PC-3 (cell line): ENCODE data around the gene B4GALT5. TPM values are rescaled to one million over a fixed set of nuclear protein-coding genes. Genes with fewer than 3 reads are reported as not detected.

Experiments
- ATAC-seq: fragments of 200-7000 bp; cut with Tn5 transposase; 2 replicates; pipeline ENCODE4 v1.9.1; 2020; ENCODE audit warnings: mild to moderate bottlenecking, moderate library complexity
- BruUV-seq: library from RNA; stranded (reverse); fragments of 400-500 nt; replicated peaks from 2 replicates; lab custom pipeline; 2021; lab: Mats Ljungman, UMichigan
- CTCF ChIA-PET: fragments of 300-600 bp; sonication (Branson Sonifier 250); formaldehyde crosslinking; loops from one replicate; lab custom pipeline; 2022; ENCODE audit warnings: antibody characterized with exemption; lab: Charles Lee
- POLR2A ChIA-PET: fragments of 300-600 bp; sonication (Branson Sonifier 250); formaldehyde crosslinking; loops from one replicate; lab custom pipeline; 2022; ENCODE audit warnings: antibody characterized with exemption; ENCODE audit not compliant: unreplicated experiment; lab: Charles Lee
- DNase-seq: peaks from one replicate; pipeline ENCODE4 v3.0.0-alpha.2; 2015
- H2AFZ ChIP-seq: fragments of 300-600 bp; sonication (generic); 2 replicates; pipeline ENCODE4 v1.6.0; 2016; ENCODE audit warnings: antibody characterized with exemption, low read length
- H3F3A ChIP-seq: fragments of 300-600 bp; sonication (generic); one replicate; pipeline ENCODE4 v1.6.0; 2017; ENCODE audit warnings: antibody characterized with exemption, low read length, control low read depth, mild to moderate bottlenecking; ENCODE audit not compliant: unreplicated experiment
- H3K27ac ChIP-seq: fragments of 300-600 bp; sonication (generic); 2 replicates; pipeline ENCODE4 v1.5.1; 2016; ENCODE audit warnings: mild to moderate bottlenecking, low read length
- H3K27me3 ChIP-seq: fragments of 300-600 bp; sonication (generic); 2 replicates; pipeline ENCODE4 v1.6.1; 2016; ENCODE audit warnings: low read length, mixed read lengths
- H3K36me3 ChIP-seq: fragments of 300-600 bp; sonication (generic); 2 replicates; pipeline ENCODE4 v1.6.1; 2016; ENCODE audit warnings: low read depth, mixed run types, low read length, mixed read lengths
- H3K4me1 ChIP-seq: fragments of 300-600 bp; sonication (generic); 2 replicates; pipeline ENCODE4 v1.5.1; 2016; ENCODE audit warnings: low read length; ENCODE audit not compliant: insufficient read depth
- H3K4me2 ChIP-seq: fragments of 300-600 bp; sonication (generic); 2 replicates; pipeline ENCODE4 v1.6.0; 2016; ENCODE audit warnings: low read length
- H3K4me3 ChIP-seq: fragments of 300-600 bp; sonication (generic); 2 replicates; pipeline ENCODE4 v1.5.1; 2016; ENCODE audit warnings: mild to moderate bottlenecking, low read length, mixed read lengths
- H3K79me2 ChIP-seq: fragments of 300-600 bp; sonication (generic); 2 replicates; pipeline ENCODE4 v1.6.1; 2017; ENCODE audit warnings: low read length, mixed read lengths
- H3K9ac ChIP-seq: fragments of 300-600 bp; sonication (generic); 2 replicates; pipeline ENCODE4 v1.6.0; 2016; ENCODE audit warnings: mild to moderate bottlenecking, low read length
- H3K9me2 ChIP-seq: fragments of 300-600 bp; sonication (generic); replicated peaks from 2 replicates; pipeline ENCODE4 v1.6.1; 2016; ENCODE audit warnings: mixed run types, low read length, mixed read lengths
- H3K9me3 ChIP-seq: fragments of 300-600 bp; sonication (generic); 2 replicates; pipeline ENCODE4 v1.6.1; 2016; ENCODE audit warnings: low read length, mixed read lengths
- H4K20me1 ChIP-seq: fragments of 300-600 bp; sonication (generic); 2 replicates; pipeline ENCODE4 v1.6.1; 2016; ENCODE audit warnings: low read length, mixed read lengths
- CTCF ChIP-seq: fragments of 300-600 bp; sonication (generic); conservative IDR thresholded peaks from 2 replicates; pipeline ENCODE4 v1.5.1; 2017; ENCODE audit warnings: antibody characterized with exemption, low read depth, mild to moderate bottlenecking, low read length
- EZH2 ChIP-seq: fragments of 300-600 bp; sonication (generic); IDR thresholded peaks from one replicate; pipeline ENCODE4 v1.6.1; 2017; ENCODE audit warnings: antibody characterized with exemption, mild to moderate bottlenecking, low read length; ENCODE audit not compliant: unreplicated experiment
- EZH2phosphoT487 ChIP-seq: fragments of 300-600 bp; sonication (generic); IDR thresholded peaks from 2 replicates; pipeline ENCODE4 v1.6.1; 2018; ENCODE audit warnings: mild to moderate bottlenecking, antibody characterized with exemption, low read length, borderline replicate concordance
- intact Hi-C: fragments of 100-400 bp; cut with micrococcal nuclease; formaldehyde crosslinking; loops from 2 replicates; pipeline ENCODE4 v1.9.0; 2023
- total RNA-seq: library from RNA; depleted of rRNA; stranded (reverse); fragments of >200 nt; gene quantifications from 2 replicates; pipeline ENCODE4 v1.2.3, GENCODE V29; 2014

B4GALT5 gene
- total RNA-seq, 1 experiment from 2014 or later, result 18.1 TPM

DNA sequence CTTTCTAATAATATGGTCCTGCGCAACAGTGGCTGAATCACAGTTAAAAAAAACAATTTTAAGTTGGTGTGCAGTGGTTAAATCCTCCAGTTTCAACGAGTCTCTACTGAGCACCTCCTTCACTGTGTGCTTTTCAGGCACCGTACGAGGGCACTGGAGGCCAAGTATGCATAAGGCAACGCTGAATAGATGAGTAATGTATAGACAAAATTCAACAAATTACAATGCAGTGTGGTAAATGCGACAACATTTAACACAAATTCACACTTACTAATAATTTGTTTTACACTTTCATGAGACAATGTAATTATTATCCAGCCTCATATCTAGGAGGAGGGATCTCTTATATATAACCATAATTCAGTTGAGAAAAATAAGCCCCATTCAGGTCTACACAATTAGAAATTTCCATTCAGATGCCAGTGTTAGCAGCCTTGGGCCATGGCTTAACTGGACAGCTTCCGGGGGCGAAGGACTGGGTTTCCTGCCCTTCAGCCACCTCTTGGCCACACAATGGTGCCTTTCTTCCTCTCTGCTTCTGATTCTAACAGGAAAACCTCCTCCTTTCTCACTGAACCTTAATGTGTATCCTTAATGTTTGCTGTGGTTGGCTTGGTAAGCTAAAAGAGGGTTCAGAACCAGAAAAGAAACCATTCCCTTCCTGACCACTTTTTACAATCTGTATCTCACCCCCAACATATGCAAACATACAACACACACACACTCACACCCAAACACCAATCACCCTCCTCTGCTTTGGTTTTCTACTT is 51.9 kb downstream of the B4GALT5 start:
- CTCF ChIA-PET, result interaction anchor here (0.6 kb wide), 1 partner anchor 317 kb away, joined by 4 read pairs; no protein-coding TSS in a partner anchor
- Histone ChIP-seq H3K4me1 (peaks cover 13% of the 10 kb centered on the region), H3K9me3 (no peaks in the 10 kb centered on the region), H3K27me3 (no peaks in the 10 kb centered on the region), H3F3A (peaks cover 4% of the 10 kb centered on the region), H3K9me2 (no peaks in the 10 kb centered on the region), H4K20me1 (peaks cover 15% of the 10 kb centered on the region; the same call in 1 of the 2 replicates), H3K79me2 (peaks cover 95% of the 10 kb centered on the region), H3K27ac (no peak overlapping the region), H3K4me3 (no peak overlapping the region), H3K9ac (no peak overlapping the region), H3K36me3 (no peaks in the 10 kb centered on the region), H2AFZ (no peak overlapping the region), H3K4me2 (no peak overlapping the region)
- intact Hi-C loops, result no loop called here
- DNase-seq, result no peak
- ATAC-seq, result no peak
- TF ChIP-seq CTCF, result no peak
- BruUV-seq, result no TSS peak
- POLR2A ChIA-PET, result no interaction called here

- Histone ChIP-seq H3K4me3 (no peak overlapping the region), H3K9me2 (no peaks in the 10 kb centered on the region), H3K27ac (no peak overlapping the region), H3K79me2 (peaks cover 87% of the 10 kb centered on the region), H3K36me3 (peaks cover 2% of the 10 kb centered on the region), H3K27me3 (no peaks in the 10 kb centered on the region), H4K20me1 (peaks cover 13% of the 10 kb centered on the region; the same call in 1 of the 2 replicates), H3K9ac (no peak overlapping the region), H3K4me2 (no peak overlapping the region), H2AFZ (no peak overlapping the region), H3K4me1 (peaks cover 18% of the 10 kb centered on the region), H3F3A (peaks cover 7% of the 10 kb centered on the region), H3K9me3 (no peaks in the 10 kb centered on the region)
- no peak for DNase-seq
- no peak for ATAC-seq
- intact Hi-C loops, result no loop called here
- ChIA-PET POLR2A (no interaction called here), CTCF (no interaction called here)
- no TSS peak for BruUV-seq
- TF ChIP-seq EZH2 (no peak), CTCF (no peak), EZH2phosphoT487 (no peak)
Measured at GRCh38 chr20:49660912-49661311, 52.8 kb downstream of the B4GALT5 start.

DNA sequence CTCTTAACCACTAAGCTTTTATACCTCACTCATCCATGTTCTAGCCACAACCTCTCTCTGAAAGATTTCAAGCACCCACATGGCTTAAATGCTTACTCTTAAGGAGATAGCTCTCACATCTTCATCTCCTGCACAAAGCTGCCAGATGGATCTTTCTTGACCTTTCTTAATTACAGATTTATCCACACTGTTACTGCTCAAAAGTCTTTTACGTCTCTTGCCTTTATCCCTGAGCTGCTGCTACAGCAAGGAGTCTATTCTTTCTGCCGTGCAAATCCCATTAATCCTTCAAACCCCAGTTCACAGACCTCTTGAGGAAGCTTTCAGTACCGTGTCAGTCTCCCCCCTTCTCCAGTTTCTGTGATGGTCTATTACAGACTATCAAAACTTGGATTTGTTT is 54.6 kb downstream of the B4GALT5 start:
- no peak overlapping the region for H3K4me3 ChIP-seq
- peaks cover 20% of the 10 kb centered on the region for H3K36me3 ChIP-seq
- peaks cover 7% of the 10 kb centered on the region for H3F3A ChIP-seq
- no peak for DNase-seq
- H4K20me1 ChIP-seq, result peaks cover 8% of the 10 kb centered on the region; the same call in 1 of the 2 replicates
- H3K9me3 ChIP-seq, result no peaks in the 10 kb centered on the region
- H3K4me1 ChIP-seq, result peaks cover 18% of the 10 kb centered on the region
- no peak overlapping the region for H3K27ac ChIP-seq
- H3K79me2 ChIP-seq, result peaks cover 70% of the 10 kb centered on the region
- no TSS peak for BruUV-seq
- ATAC-seq, result no peak
- no peaks in the 10 kb centered on the region for H3K27me3 ChIP-seq
- no peak overlapping the region for H3K4me2 ChIP-seq
- intact Hi-C loops, result loop anchor here (10.0 kb wide), 1 partner anchor 46 kb away; no protein-coding TSS in a partner anchor
- H3K9me2 ChIP-seq, result no peaks in the 10 kb centered on the region
- ChIA-PET CTCF (interaction anchor here (0.7 kb wide), 1 partner anchor 54 kb away, joined by 5 read pairs; no protein-coding TSS in a partner anchor), POLR2A (interaction anchor here (0.6 kb wide), 1 partner anchor 182 kb away, joined by 3 read pairs; no protein-coding TSS in a partner anchor)
- no peak overlapping the region for H2AFZ ChIP-seq
- no peak overlapping the region for H3K9ac ChIP-seq
- TF ChIP-seq CTCF (no peak), EZH2 (no peak), EZH2phosphoT487 (no peak)
